Activated CD8-positive, alpha-beta memory T cell treated with anti-CD3 and anti-CD28 coated beads, Interleukin-2, amount 50 U/mL, for 1 hour (primary cell): ENCODE measurements around the gene PTGR2.
"Not testable (repeated sequence)": the region's sequence is repeated elsewhere in the genome, so short reads cannot be mapped to it uniquely, and the experiment has no call there.

Experiments
- DNase-seq: peaks from one replicate; pipeline ENCODE4 v3.0.0-alpha.2; 2020; ENCODE audit errors: extremely low read depth

The PTGR2 gene

DNA sequence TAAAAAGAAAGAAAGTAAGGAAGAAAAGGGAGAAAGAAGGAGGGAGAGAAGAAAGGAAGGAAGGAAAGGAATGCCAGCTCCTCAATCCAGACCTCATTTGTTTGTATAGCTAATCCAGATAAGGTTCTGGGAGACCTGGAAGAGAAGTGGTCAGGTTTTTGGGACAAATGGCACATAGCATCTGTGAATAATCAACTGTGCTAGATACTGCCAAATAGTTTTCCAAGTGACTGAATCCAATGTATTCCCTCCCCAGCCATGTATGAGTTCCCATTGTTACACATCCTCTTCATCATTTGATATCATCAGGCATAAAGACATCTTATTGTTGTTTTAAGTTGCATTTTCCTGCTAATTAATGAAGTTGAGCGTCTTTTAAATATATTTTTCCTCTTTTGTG lies 18.6 kb upstream of the PTGR2 start:
- DNase-seq, result no peak

DNA sequence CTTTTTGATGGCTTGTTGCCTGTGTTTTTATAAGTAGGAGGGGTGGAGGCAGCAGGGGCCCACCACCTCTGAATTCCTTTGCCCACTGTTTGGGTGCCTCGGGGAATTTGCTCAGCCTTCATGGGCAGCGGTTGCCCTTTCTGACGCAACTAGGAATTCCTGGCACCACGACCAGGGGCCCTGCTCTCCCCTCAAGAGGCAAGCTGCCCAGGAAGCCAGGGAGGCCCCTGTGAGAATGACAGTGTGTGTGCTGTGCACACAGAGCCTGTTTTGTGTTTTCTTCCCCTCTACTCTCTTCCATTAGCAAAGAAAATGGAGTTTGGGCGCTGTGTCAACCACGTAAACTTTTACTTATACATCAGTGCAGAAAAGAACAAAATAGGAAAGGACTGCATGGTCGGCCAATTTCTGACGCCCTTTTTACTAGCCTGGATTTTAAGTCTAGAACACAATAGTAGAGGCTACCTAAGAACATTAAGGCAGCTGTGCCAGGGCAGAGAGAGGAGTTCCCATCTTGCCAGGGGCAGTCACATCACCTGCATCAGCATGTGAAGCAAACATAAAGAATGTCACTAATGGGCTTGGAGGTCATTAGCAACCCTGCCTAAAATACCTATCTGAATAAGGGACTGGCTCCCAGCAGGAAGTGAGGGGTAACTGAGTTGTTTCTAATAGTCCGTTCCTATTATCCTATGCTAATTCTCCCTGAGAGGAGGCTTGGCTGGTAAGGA lies 17.9 kb upstream of the PTGR2 start:
- DNase-seq, result no peak

DNA sequence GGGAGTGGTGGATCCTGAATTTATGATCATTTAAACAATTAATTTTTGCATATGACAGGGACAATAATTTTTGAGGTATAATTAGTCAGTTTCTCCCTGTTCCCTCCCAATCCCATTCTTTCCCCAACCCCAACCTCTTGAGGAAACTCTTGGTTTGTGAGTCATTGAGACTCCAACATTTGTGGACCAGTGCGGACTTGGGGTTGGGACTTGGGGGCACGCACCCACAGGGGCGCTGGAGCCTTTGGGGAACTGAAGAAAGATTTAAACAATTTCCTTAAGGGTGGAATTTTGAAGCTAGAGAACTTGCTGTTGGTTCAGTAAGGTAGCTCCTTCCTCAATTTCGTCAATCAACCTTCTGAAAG lies 17.4 kb upstream of the PTGR2 start:
- DNase-seq, result no peak

DNA sequence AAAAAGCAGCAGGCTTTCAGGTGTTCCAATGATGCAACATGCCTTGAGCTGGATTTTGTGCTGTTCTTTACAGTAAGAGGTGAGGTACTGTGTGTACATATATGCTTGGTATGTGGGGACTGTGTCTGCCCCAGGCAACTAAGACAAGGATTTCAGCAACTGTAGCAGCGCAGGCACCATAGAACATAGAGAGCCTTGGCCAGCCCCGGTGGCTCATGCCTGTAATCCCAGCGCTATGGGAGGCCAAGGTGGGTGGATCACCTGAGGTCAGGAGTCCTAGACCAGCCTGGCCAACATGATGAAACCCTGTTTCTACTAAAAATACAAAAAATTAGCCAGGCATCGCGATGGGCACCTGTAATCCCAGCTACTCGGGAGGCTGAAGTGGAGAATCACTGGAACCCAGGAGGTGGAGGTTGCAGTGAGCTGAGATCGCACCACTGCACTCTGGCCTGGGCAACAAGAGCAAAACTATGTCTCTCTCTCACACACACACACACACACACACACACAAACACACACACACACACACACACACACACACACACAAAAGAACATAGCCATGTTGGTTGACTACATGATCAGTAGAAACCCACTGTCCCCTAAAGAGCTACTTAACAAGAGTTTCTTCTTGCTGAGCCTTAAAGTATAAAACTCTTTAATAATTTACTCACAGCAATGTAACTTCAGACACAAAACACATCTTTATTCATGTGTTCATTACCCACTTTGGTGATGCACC lies 13.2 kb upstream of the PTGR2 start:
- DNase-seq, result not testable (repeated sequence)

DNA sequence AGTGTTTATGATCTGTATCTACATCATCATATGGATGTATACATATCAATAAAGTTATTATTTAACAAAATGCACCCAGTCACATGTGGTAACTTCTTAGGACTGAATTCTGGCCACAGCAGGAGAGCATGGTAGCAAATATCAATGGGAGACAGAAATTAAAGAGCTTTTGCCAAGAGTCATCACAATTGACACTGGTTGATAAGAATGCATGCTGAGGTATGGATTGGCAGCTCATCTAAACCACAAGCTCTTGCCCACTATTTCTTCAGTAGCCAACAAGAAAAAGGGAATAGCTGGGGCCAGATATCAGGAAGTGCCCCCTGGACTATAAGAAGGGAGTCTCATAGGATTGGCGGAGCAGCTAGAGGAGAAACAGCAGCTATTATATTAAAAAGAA lies 9.4 kb upstream of the PTGR2 start:
- no peak for DNase-seq

DNA sequence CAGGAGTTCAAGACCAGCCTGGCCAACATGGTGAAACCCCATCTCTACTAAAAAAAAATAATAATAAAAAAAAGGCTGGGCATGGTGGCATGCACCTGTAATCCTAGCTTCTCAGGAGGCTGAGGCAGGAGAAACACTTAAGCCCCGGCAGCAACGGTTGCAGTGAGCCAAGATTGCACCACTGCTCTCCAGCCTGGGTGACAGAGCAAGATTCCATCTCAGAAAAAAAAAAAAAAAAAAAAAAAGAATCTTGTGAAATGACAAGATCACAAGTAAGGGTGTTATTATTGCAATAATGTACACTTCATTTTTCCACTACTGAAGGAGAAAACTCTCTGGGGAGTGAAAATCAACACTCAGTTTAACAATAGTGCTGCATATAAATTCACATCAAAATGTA lies 8.8 kb upstream of the PTGR2 start:
- DNase-seq, result no peak

DNA sequence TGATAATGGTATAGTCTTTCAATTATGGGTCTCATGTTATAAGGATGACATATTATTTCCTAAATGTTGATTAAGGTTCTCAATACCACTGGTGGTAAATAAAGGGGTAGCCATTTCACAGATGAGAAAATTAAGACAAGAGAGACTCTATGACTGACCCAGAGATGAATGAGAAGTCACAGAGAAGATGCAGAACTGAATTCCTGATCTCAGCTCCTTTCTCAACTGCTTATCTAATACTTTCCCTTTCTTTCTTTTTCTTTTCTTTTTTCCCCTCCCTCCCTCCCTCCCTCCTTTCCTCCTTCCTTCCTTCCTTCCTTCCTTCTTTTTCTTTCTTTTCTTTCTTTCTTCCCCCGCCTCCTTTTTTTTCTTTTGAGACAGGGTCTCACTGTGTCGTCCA lies 8.3 kb upstream of the PTGR2 start:
- no peak for DNase-seq

DNA sequence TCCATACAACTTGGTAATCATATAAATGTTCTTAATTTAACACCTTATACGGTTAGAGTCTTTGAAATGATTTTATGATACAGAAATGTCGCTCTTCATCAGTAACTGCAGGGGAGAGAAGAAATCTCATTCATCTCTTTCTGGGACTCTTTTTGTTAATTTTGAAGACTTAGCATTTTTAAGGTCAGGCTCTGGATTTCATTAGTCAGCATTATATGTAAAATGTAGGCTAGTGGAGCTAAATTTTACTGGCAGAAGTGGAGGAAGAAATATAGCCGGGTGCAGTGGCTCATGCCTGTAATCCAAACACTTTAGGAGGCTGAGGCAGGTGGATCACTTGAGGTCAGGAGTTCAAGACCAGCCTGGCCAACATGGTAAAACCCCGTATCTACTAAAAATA lies 4.7 kb upstream of the PTGR2 start:
- no peak for DNase-seq

DNA sequence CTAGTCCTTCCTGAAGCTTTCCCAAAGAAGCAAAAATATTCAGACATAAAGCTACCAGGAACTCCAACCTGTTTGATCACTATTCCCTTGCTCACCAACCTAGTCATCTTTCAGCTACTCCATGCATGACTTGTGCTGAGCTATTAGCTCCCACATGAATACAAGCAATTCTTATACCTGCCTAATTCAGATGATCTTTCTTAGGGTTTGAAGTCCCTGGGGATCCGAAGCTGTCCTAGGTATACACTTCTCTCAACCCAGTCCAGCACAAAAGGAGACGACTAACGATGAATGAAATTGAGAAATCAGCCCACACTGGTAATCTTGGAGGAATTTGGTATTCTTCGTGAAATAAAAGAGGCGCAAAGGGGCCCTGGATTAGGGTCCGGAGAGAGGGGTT lies 631 bp upstream of the PTGR2 start:
- DNase-seq, result no peak

DNA sequence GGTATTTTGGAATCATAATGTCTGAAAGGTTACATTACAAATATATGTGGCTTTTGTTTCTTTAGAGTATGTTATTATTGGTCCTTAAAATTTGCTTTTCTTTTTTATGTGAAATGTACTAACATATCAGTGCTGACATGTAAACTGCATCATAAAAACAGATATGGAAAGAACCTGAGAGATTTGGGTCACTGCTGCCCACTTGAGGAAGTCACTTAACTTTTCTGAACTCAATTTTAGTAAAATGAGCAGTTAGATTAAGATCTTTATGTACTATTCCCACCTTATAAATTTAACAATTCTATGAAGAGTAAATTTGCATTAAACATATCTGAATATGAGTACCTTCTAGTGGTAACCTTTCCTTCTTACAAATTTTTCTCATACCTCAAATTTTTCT lies 7.5 kb downstream of the PTGR2 start:
- no peak for DNase-seq

DNA sequence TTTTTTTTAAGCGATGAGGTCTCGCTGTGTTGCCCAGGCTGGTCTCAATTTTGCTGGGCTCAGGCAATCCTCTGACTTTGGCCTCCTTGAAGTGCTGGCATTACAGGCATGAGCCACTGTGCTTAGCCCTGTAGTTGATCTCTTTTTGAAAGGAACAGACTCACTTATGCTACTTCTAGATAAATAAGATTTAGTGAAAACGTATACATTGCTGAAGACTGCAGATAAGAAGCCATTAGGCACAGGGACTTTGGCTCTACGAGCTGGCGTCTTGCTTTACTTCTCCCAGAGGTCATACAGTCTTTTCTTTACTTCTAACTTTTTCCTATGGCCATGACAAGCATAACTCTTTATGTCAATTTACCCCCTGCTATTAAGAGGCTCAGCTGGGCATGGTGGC lies 9.4 kb downstream of the PTGR2 start:
- no peak for DNase-seq

DNA sequence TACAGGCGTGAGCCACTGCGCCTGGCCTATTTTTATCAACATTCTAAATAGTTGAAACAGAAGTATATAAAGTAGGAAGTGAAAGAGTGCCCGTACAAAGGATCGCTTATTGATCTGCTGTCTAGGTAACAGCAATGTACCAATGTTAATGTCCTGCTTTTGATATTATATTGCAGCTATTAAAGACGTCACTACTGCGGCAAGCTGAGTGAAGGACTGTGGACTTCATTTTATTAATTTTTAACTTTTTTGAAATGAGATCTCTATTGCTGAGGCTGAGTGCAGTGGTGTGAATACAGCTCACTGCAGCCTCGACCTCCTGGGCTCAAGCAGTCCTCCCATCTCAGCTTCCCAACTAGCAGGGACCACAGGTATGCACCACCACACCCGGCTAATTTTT lies 10.8 kb downstream of the PTGR2 start:
- DNase-seq, result no peak

DNA sequence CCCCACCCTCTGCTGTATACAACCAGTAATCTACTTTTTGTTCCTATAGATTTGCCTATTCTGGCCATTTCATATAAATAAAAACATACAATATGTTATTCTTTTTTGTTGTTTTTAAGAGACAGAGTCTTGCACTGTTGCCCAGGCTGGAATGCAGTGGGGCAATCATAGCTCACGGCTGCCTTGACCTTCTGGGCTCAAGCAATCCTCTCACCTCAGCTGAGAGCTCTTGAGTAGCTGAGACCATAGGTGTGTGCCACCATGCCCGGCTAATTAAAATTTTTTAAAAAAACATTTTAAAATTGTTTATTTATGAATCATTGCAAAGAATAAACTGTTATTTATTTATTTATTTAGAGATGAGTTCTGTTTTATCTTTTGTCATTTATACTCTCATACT lies 11.6 kb downstream of the PTGR2 start:
- no peak for DNase-seq

DNA sequence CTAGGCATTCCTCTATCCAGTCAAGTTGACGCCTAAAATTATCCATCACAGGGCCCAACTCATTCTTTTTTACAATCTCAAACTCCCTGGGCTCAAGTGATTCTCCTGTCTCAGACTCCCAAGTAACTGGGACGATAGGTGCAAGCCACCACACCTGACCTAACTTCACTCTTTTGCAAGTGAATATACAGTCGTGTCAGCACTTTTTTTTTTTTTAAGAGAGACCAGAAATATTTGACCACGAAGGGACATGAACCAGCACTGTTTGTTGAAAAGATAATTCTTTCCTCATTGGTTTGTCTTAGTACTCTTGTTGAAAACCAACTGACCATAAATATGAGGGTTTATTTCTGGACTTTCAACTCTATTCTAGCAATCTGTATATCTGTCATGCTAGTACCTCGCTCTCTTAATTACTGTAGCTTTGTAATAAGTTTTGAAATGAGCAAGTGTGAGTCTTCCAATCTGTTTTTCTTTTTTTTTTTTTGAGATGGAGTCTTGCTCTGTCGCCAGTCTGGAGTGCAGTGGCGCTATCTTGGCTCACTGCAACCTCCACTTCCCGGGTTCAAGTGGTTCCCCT lies 14.0 kb downstream of the PTGR2 start:
- DNase-seq, result no peak

DNA sequence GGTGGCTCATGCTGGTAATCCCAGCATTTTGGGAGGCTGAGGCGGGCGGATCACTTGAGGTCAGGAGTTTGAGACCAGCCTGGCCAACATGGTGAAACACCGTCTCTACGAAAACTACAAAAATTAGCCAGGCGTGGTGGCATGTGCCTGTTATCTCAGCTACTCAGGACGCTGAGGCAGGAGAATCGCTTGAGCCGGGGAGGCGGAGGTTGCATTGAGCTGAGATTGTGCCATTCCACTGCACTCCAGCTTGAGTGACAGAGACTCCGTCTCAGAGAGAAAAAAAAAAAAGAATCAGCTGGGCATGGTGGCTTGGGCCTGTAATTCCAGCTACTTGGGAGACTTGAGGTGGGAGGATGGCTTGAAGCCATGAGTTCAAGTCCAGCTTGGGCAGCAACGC lies 18.1 kb downstream of the PTGR2 start:
- not testable (repeated sequence) for DNase-seq

DNA sequence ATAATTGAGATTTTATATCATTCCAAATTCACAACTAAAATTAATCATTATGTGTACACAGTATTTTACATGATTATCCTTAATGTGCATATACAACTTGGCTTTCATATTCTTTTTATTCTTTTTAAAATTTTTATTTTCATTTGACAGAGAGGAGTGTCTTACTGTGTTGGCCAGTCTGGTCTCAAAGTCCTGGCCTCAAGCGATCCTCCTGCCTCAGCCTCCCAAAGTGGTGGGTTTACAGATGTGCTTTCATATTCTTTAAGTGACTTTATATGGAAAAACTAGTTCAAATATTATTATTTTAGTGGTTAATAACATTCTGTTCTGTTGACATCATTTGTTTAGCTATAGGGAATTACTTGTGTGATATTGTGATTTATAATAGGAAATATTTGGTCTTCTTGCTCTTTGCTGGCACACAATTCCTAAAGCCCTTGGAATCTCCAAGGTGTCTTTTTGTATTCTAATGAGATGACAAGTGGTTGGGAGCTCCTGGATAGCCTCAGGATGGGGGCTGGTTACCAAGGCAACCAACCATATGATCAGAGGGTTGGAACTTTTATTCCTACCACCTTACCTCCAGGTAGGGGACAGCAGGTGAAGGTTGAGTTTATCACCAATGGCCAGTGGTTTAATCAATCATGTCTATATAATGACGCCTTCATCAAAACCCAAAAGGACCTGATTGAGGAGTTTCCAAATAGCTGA lies 19.0 kb downstream of the PTGR2 start:
- no peak for DNase-seq

DNA sequence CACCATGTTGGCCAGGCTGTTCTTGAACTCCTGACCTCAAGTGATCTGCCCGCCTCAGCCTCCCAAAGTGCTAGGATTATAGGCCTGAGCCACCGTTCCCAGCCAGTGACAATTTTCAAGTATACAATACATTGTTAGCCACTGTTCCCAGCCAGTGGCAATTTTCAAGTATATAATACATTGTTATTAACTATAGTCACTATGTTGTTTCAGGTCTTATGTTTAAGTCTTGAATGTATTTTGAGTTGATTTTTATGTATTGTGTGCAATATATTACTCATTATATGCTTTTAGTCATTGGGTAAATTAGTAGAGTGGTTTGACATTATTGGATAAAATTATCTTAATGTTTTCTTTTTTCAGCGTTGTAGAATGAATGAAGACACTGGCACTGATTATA lies 22.0 kb downstream of the PTGR2 start:
- no peak for DNase-seq

DNA sequence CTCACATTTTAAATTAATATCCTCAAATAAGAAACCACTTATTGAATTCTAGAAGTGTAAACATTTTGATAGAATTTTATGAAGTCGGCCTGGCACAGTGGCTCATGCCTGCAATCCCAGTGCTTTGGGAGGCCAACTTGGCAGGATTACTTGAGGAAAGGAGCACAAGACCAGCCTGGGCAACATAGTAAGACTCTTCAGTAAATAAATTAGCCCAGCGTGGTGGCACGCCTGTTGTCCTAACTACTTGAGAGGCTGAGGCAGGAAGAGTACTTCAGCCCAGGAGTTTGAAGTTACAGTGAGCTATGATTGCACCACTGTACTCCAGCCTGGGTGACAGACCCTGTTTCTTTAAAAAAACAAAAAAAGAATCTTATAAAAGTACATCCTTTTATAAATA lies 26.2 kb downstream of the PTGR2 start:
- DNase-seq, result no peak

DNA sequence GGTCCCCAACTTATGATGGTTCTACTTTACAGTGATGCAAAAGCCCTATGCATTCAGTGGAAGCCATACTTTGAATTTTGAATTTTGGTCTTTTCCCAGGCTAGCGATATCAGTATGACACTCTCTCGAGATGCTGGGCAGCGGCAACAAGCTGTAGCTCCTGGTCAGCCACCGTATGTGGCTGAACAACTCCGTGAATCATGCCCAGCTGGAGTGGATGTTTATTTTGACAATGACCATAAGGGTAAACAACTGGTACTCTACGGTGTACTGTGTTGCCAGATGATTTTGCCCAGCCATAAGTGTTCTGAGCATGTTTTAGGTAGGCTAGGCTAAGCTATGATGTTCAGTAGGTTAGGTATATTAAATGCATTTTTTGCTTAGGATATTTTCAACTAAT lies 26.8 kb downstream of the PTGR2 start:
- no peak for DNase-seq

DNA sequence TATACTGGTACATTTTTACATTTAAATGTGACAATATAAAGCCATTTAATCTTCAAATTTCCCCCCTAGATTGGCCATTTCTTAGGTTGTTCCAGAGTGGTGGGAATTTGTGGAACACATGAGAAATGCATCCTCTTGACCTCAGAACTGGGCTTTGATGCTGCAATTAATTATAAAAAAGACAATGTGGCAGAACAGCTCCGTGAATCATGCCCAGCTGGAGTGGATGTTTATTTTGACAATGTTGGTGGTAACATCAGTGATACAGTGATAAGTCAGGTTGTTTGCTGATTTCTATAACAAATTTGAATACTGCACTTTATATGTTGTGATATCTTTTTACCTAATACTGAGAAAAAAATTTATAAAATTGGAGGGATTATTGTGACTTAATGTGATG lies 27.4 kb downstream of the PTGR2 start:
- DNase-seq, result no peak

DNA sequence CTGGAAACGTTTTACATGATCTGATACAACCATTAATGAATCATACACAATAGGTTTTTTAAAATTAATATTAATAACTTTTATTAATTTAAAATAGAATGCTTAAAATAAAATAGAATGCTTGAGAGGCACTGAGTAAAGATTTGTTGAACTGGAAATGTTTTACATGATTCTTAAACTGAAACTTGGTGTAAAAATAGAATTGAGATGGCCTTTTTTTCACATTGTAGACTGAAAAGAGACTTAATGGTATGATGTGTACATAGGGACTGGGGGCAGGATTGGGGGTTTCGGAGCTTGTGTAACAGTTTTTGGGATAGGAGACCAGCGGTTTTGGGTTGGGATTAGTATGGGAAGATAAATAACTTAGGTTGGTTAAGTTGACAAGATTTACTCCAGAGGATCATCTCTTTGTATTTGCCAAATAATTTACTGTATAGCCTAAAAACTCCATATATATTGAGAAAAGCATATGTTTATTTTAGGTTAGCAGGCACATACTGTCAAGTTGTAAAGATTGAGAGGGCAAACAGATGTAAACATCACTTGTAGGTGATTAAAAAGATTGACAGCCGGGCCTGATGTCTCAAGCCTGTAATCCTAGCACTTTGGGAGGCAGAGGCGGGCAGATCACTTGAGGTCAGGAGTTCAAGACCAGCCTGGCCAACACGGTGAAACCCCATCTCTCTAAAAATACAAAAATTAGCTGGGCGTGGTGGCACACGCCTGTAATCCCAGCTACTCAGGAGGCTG lies 33.0 kb downstream of the PTGR2 start:
- no peak for DNase-seq
